T follicular helper cell (primary cell): ENCODE results near the gene SLC13A1.

Experiments used
- DNase-seq: peaks from one replicate; pipeline ENCODE4 v3.0.0-alpha.2; 2020; ENCODE audit warnings: low read depth

SLC13A1 gene

GRCh38 chr7:123193235-123193634 lies 6.5 kb downstream of the SLC13A1 start:
- no peak for DNase-seq

- DNase-seq: no peak
These were observed 8.6 kb downstream of the SLC13A1 start for GRCh38 chr7:123191132-123191531.

GRCh38 chr7:123190109-123190831 lies 9.5 kb downstream of the SLC13A1 start:
- no peak for DNase-seq

- no peak for DNase-seq
These were observed 14.0 kb downstream of the SLC13A1 start for GRCh38 chr7:123185756-123186155.

GRCh38 chr7:123184271-123184670 lies 15.5 kb downstream of the SLC13A1 start:
- no peak for DNase-seq

- DNase-seq: no peak
These were observed 16.3 kb downstream of the SLC13A1 start for GRCh38 chr7:123183431-123183830.

- no peak for DNase-seq
These were observed 22.3 kb downstream of the SLC13A1 start for GRCh38 chr7:123177442-123177841.

GRCh38 chr7:123170333-123171246 lies 29.2 kb downstream of the SLC13A1 start:
- DNase-seq: no peak

GRCh38 chr7:123169065-123169464 lies 30.7 kb downstream of the SLC13A1 start:
- DNase-seq: no peak

GRCh38 chr7:123157606-123158005 lies 42.2 kb downstream of the SLC13A1 start:
- DNase-seq: no peak

- no peak for DNase-seq
These were observed 44.2 kb downstream of the SLC13A1 start for GRCh38 chr7:123155571-123155970.

GRCh38 chr7:123154231-123154860 lies 45.4 kb downstream of the SLC13A1 start:
- no peak for DNase-seq

- DNase-seq: no peak
These were observed 48.3 kb downstream of the SLC13A1 start for GRCh38 chr7:123151443-123151842.

- no peak for DNase-seq
These were observed 51.0 kb downstream of the SLC13A1 start for GRCh38 chr7:123148813-123149212.

GRCh38 chr7:123143252-123144006 lies 56.3 kb downstream of the SLC13A1 start:
- no peak for DNase-seq

- no peak for DNase-seq
These were observed 59.2 kb downstream of the SLC13A1 start for GRCh38 chr7:123140561-123140960.

GRCh38 chr7:123135960-123136359 lies 63.8 kb downstream of the SLC13A1 start:
- DNase-seq: no peak

- DNase-seq: no peak
These were observed 65.8 kb downstream of the SLC13A1 start for GRCh38 chr7:123133924-123134323.

GRCh38 chr7:123131961-123132360 lies 67.8 kb downstream of the SLC13A1 start:
- no peak for DNase-seq

- DNase-seq: no peak
These were observed 68.2 kb downstream of the SLC13A1 start for GRCh38 chr7:123131556-123131955.

- DNase-seq: no peak
These were observed 68.6 kb downstream of the SLC13A1 start for GRCh38 chr7:123131140-123131539.

GRCh38 chr7:123126691-123127090 lies 73.1 kb downstream of the SLC13A1 start:
- no peak for DNase-seq
